HG02885 (cell line): ENCODE data around the gene MRPS25.

Experiments
- ATAC-seq: cut with Tn5 transposase; IDR thresholded peaks from one replicate; pipeline ENCODE4 v1.9.1; 2021; ENCODE audit warnings: mild to moderate bottlenecking; ENCODE audit not compliant: unreplicated experiment, poor library complexity

Gene MRPS25

DNA sequence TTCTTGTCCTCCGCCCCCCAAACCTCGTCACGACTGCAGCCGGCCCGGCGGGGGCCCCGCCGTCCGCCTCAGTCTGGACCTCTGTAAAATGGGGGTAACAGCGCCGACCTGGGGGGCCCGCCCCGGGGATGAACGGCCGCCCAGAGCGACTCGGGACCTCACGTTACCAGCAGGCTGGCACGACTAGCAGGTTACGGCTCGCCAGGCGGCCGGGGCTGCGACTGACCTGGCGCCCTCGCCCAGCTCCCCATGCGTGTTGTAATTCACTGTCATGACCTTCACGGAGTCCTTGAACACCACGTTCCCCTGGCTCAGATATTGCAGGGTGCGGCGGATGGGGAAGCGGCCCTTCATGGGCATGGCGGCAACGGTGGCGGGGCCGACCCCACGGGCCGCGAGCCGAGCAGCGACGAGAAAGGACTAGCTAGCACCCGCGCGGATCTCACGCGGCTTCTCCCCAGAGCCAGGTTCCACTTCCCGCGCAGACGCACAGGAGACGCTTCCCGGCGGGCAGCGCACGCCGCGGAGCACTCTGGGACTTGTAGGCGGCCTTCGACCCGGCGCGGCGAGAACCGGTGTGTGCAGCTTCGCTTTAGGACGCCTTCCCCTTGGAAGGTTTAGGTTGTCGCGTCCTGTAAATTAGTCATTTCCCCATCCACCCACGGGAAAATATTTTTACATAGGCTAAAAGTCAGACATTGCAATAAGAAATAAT, at the start of gene MRPS25:
Gene MRPS25, minus strand, starts transcription at position 481 of the 715 bp plus-strand sequence. Its CDS starts 121 bp downstream, at position 360.
- ATAC-seq, result peak; percentile 97

DNA sequence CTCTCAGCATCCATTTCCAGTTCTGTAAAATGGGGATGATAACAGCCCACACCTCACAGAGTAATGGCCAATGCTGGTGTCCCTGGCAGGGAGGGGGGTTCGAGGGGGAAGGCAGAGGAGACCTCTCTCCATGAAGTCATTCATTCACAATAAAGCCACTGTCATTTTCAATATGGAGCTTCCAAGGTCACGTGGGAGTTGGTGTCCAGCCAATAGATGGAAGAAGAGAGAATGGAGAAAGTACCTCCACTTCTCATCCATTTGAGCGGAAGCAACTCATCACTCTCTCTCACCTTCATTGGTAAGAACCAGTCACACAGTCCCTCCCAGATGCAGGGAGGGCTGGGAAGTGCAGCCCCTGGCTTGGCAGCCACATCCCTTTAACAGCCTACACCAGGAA, 48.8 kb upstream of the MRPS25 start:
- ATAC-seq, result no peak

GRCh38 chr3:15113471-15113870, 48.4 kb upstream of the MRPS25 start:
- no peak for ATAC-seq

DNA sequence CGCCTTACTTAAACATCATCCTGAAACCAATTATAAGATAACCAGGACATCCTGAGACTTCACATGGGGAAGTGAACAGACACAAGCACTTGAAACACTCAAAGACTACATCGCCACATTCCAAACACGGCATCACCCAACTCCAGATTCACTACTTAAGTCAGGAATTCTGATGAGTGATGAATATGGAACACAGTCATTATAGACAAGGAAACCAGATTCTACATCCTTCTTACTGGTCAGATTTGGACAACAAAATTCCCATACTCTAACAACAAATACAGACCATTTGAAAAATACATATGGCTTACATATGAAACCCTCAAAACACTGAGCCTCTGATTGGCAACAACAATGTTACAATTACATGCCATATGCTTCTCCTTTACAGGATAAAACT, 46.9 kb upstream of the MRPS25 start:
- no peak for ATAC-seq

- no peak for ATAC-seq
Observed at GRCh38 chr3:15110206-15110605, 45.1 kb upstream of the MRPS25 start.

DNA sequence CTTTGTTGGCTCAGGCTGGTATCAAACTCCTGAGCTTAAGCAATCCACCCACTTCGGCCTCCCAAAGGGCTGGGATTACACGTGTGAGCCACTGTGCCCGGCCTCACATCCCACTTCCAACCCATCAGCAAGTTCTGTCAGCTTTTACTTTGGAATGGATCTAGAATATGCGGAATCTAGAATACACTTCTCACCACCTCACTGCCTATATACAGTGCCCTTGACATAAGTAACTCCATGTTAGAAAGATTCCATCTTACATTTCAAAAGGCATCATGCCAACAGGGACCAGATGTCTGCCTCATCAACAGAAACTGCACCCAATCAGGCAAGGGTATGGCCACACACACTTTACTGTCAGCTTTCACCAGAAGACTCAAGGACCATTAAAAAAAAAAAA, 43.8 kb upstream of the MRPS25 start:
- no peak for ATAC-seq

DNA sequence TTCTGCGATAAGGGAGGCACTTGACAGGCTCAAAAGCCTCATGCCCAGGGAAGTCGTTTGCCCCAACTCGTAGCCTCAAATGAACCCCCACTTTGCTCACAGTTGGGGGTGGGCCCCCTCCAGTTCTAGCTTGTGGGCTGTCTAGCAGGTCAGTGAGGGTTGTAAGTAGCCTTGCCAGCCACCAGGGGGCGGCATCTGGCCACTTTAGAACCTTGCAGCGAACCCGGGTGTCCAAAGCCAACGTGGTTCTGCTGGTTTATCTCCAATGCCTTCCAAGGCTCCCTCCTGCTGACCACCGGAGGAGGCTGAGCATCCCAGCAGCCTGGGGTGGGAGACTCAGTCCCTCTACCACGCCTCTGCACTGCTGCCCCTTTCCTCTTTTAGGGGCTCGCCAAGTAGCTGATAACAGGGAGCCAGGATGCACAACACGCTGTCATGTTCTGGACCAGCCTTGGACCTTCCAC, 43.0 kb upstream of the MRPS25 start:
- peak; percentile 72 for ATAC-seq

GRCh38 chr3:15107075-15107947, 42.2 kb upstream of the MRPS25 start:
- ATAC-seq, result no peak

- ATAC-seq, result no peak
Observed at GRCh38 chr3:15102836-15103235, 37.7 kb upstream of the MRPS25 start.

DNA sequence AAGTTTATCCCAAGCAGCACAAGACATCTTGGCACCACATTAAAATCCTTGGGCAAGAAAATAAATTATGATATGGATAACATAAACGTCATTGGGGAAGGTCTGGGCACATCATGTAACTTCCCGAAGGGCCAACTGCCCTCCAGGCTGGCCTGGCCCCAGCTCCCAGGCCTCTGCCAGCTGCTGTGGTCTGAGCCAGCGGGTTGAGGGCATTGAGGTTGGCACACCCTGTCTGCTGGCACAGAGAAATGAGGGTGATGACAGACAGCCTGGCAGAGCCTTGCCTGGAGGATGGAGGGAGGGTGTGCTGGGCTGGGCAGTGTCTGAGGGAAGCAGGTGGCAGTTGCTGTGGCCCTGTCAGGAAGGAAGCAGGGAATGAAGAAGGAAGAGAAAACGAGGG, 37.1 kb upstream of the MRPS25 start:
- no peak for ATAC-seq

DNA sequence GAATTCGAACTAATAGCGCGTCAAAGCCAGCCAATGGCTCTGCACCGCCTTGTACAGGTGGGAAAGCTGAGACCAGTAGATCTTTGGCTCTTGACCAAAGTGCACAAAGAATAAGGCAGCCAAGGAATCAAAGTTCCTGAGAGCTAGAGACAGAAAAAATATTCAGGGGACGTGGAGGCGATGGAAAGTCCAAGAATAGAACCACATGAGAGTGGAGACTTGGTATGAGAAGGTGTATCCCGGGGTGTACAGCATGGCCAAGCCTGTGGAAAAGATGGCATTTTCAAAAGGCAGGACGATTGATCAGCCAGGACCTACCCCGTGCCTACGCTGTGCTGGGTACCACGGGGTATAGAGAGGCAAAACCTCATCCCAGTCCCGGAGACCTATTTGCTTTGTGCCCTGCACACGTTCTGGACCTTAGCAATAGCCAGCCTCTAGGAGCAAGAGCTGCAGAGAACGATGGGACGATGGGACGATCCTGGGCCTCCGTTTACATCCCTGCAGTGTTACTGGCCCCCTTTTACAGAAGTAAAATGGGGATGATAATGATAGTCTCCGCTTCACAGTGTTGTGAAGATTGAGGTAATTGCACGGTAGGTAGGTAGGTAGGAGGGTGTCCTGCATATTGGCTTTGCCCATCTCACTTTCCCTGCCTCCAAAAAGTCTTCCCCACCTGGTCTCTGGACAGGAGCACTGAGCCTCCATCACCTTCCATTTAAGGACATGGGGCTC, 34.4 kb upstream of the MRPS25 start:
- peak; percentile 14 for ATAC-seq

DNA sequence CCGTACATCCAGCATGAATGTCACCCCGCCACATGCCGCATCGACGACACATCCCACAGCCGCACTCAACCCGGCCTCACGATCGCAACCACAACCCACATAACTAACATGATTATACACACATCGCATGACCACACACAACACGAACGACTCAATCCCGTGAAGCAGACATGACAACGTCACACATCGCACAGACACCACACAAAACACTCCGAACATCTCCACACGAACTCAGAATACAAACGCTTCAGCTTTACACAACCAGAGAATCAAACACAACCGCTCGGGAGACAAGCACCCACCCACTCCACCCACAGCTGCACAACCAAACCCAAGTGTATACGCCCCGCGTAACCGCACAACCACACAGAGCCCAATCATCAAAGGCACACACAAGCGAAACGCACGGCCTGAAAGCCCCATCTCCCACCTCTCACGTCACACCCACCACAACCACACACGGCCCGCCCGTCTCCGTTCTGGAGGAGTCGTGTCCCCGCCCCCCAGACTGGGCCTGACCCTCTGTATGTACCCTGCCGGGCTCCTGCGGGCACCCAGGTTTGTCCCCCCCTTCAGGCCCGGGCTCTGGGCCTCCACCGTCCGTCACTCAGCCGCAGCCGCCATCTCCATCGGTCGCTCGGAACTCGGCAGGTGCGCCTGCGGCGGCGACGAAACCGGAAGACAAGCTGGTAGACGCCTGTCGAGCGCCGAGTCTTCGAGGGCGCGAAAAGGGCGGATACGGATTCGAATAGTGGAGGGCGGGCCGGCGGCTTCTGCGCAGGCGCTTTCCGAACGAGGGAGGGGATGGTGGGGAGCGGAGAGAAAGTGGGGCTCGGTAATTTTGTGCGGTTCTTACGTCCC, 33.6 kb upstream of the MRPS25 start, which contains the start of gene RBSN:
Gene RBSN, minus strand, starts transcription at position 646 of the 861 bp plus-strand sequence. CDS start 3,028 bp downstream, outside the sequence.
- peak; percentile 89 for ATAC-seq

GRCh38 chr3:15097891-15098290, 32.8 kb upstream of the MRPS25 start:
- ATAC-seq, result no peak

DNA sequence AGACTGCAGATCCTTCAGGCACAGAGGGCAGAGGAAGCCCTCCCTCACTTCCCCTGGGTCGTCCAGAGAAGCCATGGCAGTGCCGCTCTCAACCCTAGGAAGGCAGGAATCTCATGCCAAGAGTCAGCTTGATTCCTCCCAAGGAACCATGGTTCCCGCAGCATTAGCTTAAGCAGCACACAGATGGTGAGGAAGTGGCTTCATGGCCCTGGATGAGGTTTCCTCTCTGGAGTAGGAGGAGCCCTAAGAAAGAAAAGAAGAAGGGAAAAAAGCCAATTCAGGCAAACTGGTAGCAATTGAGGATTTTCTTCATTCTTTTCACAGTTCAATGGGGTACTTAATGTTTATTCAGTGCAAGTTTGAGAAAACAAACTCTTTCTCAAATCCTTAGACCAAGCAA, 30.9 kb upstream of the MRPS25 start:
- ATAC-seq, result no peak

DNA sequence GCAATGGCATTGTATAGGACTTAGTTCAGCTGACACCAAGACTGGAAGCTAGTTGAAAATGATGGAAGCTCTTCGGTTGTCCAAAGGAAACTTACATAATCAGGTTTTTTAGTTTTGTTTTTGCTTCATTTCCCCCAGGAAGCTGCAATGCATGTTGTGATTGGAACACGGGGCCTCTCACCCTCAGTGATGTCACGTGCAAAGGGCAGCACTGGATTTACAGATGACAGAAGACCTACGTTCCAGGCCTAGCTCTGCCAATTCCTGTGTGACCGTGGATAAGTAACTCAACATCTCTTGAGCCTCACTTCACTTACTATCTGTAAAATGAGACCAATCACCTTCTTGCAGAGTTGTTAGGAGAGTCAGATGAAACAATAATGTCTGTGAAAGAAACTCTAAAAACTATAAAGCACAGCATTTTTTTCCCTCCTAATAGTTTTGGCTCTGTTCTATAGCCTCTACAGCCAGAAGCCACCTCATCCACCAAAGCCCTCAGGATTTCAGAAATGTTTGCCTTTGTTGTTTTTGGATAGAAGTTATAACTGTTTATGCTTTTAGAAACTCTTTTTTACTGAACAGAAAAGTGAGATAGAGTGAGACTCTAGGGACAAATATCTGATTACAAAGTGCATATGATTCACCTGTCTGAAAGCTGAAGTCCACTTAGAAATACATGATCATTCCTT, 29.2 kb upstream of the MRPS25 start:
- no peak for ATAC-seq

DNA sequence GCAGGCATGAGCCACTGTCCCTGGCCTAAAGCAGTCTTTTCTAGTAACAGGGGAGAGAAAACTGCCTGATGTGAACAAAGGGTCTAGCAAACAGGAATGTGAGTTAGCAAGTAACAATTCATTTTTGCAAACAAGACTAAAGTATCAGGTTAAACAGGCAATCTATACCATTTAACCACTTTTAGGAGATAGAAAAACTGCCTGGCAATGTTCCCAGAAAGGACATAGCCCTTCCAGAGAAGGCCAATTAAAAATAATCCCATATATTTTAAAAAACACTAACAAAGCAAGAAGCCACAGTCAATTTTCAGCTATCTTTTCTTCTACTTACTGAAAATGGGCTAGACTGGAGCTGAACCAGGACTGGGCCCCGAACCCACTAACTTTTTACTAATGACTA, 27.6 kb upstream of the MRPS25 start:
- ATAC-seq, result no peak

DNA sequence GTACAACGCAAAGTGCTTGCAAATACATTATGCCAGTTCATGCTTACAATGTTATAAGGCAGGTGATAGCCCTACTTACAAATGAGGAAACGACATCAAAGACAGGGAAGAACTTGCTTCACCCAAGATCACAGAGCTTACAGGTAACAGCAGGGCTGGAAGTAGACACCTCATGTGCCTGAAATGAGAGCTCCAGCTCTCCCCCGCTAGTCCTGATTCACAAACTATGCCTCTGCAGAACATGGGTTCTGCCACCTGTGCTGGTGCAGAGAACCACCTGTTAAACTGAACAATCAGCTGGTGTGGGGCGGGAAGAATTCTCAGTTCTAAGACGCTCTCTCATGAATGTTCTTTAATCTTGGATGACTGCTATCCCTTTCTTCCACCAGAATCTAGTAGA, 26.5 kb upstream of the MRPS25 start:
- no peak for ATAC-seq

- ATAC-seq, result no peak
Observed at GRCh38 chr3:15089201-15089600, 24.1 kb upstream of the MRPS25 start.

- no peak for ATAC-seq
Observed at GRCh38 chr3:15086699-15087098, 21.6 kb upstream of the MRPS25 start.
